ENCODE measurements around the gene PC. TPM values are rescaled to one million over a fixed set of nuclear protein-coding genes. Genes with fewer than 3 reads are reported as not detected.

Gene PC
- total and polyA plus RNA-seq, 2 experiments from 2014 or later = 47.4 to 78.1 TPM

DNA sequence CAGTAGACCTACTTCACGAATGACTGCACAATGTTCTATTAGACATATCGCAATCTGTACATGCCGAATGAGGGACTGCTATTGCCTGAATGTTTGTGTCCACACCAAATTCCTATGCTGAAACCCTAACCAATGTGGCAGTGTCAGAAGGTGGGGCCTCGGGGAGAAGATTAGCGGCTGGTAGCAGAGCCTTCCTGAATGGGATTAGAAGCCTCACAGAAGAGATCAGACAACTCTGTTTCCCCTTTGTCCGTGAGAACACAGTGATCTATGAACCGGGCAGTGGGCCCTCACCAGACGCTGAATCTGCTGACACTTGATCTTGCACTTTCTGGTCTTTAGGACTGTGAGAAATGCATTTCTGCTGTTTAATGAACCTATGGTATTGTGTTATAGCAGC lies 68.2 kb downstream of the PC start:
- no peak overlapping the region for H3K4me3 ChIP-seq
- H3K4me1 ChIP-seq (ENCODE audit: insufficient read depth) = peaks cover 7% of the 10 kb centered on the region
- no peak overlapping the region for H3K4me2 ChIP-seq
- H3K79me2 ChIP-seq = peaks cover 8% of the 10 kb centered on the region
- H2AFZ ChIP-seq = no peak overlapping the region
- H3K9me3 ChIP-seq (ENCODE audit: low read depth) = no peaks in the 10 kb centered on the region
- H3K36me3 ChIP-seq (replicated peaks; ENCODE audit: insufficient read depth, low read depth) = no peaks in the 10 kb centered on the region
- no peaks in the 10 kb centered on the region for H3K27me3 ChIP-seq
- no peak for DNase-seq (ENCODE audit: low spot score)
- H3K27ac ChIP-seq = no peak overlapping the region
- no peaks in the 10 kb centered on the region for H4K20me1 ChIP-seq (ENCODE audit: insufficient read depth, poor library complexity, severe bottlenecking)
- H3K9me2 ChIP-seq (replicated peaks; ENCODE audit: insufficient read depth) = no peaks in the 10 kb centered on the region
- TF ChIP-seq EZH2 (IDR thresholded peaks at IDR 0.05; ENCODE audit: borderline replicate concordance) = no peak
- no peak for TF ChIP-seq EZH2phosphoT487 (IDR thresholded peaks at IDR 0.05; ENCODE audit: low read depth, severe bottlenecking, unreplicated experiment)
- TF ChIP-seq, protein P1, sequence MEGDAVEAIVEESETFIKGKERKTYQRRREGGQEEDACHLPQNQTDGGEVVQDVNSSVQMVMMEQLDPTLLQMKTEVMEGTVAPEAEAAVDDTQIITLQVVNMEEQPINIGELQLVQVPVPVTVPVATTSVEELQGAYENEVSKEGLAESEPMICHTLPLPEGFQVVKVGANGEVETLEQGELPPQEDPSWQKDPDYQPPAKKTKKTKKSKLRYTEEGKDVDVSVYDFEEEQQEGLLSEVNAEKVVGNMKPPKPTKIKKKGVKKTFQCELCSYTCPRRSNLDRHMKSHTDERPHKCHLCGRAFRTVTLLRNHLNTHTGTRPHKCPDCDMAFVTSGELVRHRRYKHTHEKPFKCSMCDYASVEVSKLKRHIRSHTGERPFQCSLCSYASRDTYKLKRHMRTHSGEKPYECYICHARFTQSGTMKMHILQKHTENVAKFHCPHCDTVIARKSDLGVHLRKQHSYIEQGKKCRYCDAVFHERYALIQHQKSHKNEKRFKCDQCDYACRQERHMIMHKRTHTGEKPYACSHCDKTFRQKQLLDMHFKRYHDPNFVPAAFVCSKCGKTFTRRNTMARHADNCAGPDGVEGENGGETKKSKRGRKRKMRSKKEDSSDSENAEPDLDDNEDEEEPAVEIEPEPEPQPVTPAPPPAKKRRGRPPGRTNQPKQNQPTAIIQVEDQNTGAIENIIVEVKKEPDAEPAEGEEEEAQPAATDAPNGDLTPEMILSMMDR (IDR thresholded peaks at IDR 0.05; ENCODE audit: poor library complexity) = no peak
- 57% methylated on average over 8 of the region's 8 CpGs for WGBS (ENCODE audit: low lambda C conversion rate, missing lambda C conversion rate)

DNA sequence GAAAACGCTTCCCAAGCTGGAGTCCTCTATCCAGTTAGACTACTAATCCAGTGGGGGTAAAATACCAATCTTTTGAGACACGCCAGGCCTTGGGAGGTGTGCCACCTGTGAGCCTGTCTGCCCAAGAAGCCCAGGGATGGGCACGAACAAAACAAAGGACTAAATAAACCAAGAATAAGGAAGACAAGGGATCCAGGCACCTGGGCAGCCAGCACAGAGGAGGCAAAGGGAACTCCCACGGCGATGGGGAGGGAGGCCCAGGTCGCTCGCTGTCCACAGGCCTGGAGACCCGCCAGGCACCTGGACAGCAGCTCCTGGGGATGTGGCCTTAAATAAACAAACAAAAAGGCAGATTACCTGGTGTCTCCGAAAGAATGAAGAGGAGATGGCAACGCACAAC lies 69.9 kb downstream of the PC start:
- Histone ChIP-seq H3K9me2 (replicated peaks; ENCODE audit: insufficient read depth) (no peaks in the 10 kb centered on the region), H3K4me3 (no peak overlapping the region), H3K79me2 (peaks cover 8% of the 10 kb centered on the region), H3K36me3 (replicated peaks; ENCODE audit: insufficient read depth, low read depth) (no peaks in the 10 kb centered on the region), H2AFZ (no peak overlapping the region), H3K4me1 (ENCODE audit: insufficient read depth) (peaks cover 7% of the 10 kb centered on the region), H3K27ac (no peak overlapping the region), H3K27me3 (no peaks in the 10 kb centered on the region), H4K20me1 (ENCODE audit: insufficient read depth, poor library complexity, severe bottlenecking) (no peaks in the 10 kb centered on the region), H3K9me3 (ENCODE audit: low read depth) (no peaks in the 10 kb centered on the region), H3K4me2 (no peak overlapping the region)
- TF ChIP-seq EZH2phosphoT487 (IDR thresholded peaks at IDR 0.05; ENCODE audit: low read depth, severe bottlenecking, unreplicated experiment) = no peak
- TF ChIP-seq, protein P1 (IDR thresholded peaks at IDR 0.05; ENCODE audit: poor library complexity) = no peak
- TF ChIP-seq EZH2 (IDR thresholded peaks at IDR 0.05; ENCODE audit: borderline replicate concordance) = no peak
- 90% methylated on average over 10 of the region's 10 CpGs for WGBS (ENCODE audit: low lambda C conversion rate, missing lambda C conversion rate)
- DNase-seq (ENCODE audit: low spot score) = no peak

- TF ChIP-seq EZH2 (IDR thresholded peaks at IDR 0.05; ENCODE audit: borderline replicate concordance) (no peak), EZH2phosphoT487 (IDR thresholded peaks at IDR 0.05; ENCODE audit: low read depth, severe bottlenecking, unreplicated experiment) (no peak)
- TF ChIP-seq, protein P1 (IDR thresholded peaks at IDR 0.05; ENCODE audit: poor library complexity) = no peak
- H3K79me2 ChIP-seq = peaks cover 8% of the 10 kb centered on the region
- H3K27me3 ChIP-seq = no peaks in the 10 kb centered on the region
- peaks cover 10% of the 10 kb centered on the region for H3K4me1 ChIP-seq (ENCODE audit: insufficient read depth)
- H3K9me3 ChIP-seq (ENCODE audit: low read depth) = no peaks in the 10 kb centered on the region
- no peak overlapping the region for H3K4me3 ChIP-seq
- WGBS (ENCODE audit: low lambda C conversion rate, missing lambda C conversion rate) = 94% methylated on average over 11 of the region's 11 CpGs
- no peaks in the 10 kb centered on the region for H3K9me2 ChIP-seq (replicated peaks; ENCODE audit: insufficient read depth)
- no peaks in the 10 kb centered on the region for H4K20me1 ChIP-seq (ENCODE audit: insufficient read depth, poor library complexity, severe bottlenecking)
- no peak overlapping the region for H2AFZ ChIP-seq
- H3K4me2 ChIP-seq = no peak overlapping the region
- no peak for DNase-seq (ENCODE audit: low spot score)
- peak overlapping the region; percentile 51 for H3K27ac ChIP-seq
- H3K36me3 ChIP-seq (replicated peaks; ENCODE audit: insufficient read depth, low read depth) = no peaks in the 10 kb centered on the region
Observed at GRCh38 chr11:66887526-66887925, 70.7 kb downstream of the PC start.

Measured in hepatocyte (in vitro differentiated cells).